Measurements from ENCODE around the gene DSPP.
A peak's percentile ranks its signal among the peaks of the same experiment; 100 is the strongest.

The DSPP gene

GRCh38 chr4:87632469-87632868 is 24.1 kb downstream of the DSPP start:
- Histone ChIP-seq H3K36me3 (ENCODE audit: insufficient read depth, low read length) (no peaks in the 10 kb centered on the region), H3K4me3 (ENCODE audit: low read length) (no peak overlapping the region), H3K4me2 (ENCODE audit: low read length) (no peak overlapping the region), H3K4me1 (ENCODE audit: control insufficient read depth, insufficient read depth, low read length) (no peaks in the 10 kb centered on the region), H3K27me3 (ENCODE audit: control insufficient read depth, insufficient read depth, low read length) (no peaks in the 10 kb centered on the region), H3K9me3 (replicated peaks; ENCODE audit: low read length) (no peaks in the 10 kb centered on the region), H3K9ac (ENCODE audit: low read depth, low read length) (no peak overlapping the region)

- Histone ChIP-seq H3K9me3 (replicated peaks; ENCODE audit: low read length) (no peaks in the 10 kb centered on the region), H3K36me3 (ENCODE audit: insufficient read depth, low read length) (no peaks in the 10 kb centered on the region), H3K4me3 (ENCODE audit: low read length) (no peak overlapping the region), H3K9ac (ENCODE audit: low read depth, low read length) (no peak overlapping the region), H3K4me2 (ENCODE audit: low read length) (no peak overlapping the region), H3K4me1 (ENCODE audit: control insufficient read depth, insufficient read depth, low read length) (no peaks in the 10 kb centered on the region), H3K27me3 (ENCODE audit: control insufficient read depth, insufficient read depth, low read length) (no peaks in the 10 kb centered on the region)
Measured at GRCh38 chr4:87633243-87633642, 24.9 kb downstream of the DSPP start.

GRCh38 chr4:87644286-87644685 is 36.0 kb downstream of the DSPP start:
- H3K36me3 ChIP-seq (ENCODE audit: insufficient read depth, low read length): no peaks in the 10 kb centered on the region
- H3K4me1 ChIP-seq (ENCODE audit: control insufficient read depth, insufficient read depth, low read length): no peaks in the 10 kb centered on the region
- no peaks in the 10 kb centered on the region for H3K27me3 ChIP-seq (ENCODE audit: control insufficient read depth, insufficient read depth, low read length)
- no peak overlapping the region for H3K9ac ChIP-seq (ENCODE audit: low read depth, low read length)
- no peaks in the 10 kb centered on the region for H3K9me3 ChIP-seq (replicated peaks; ENCODE audit: low read length)
- no peak overlapping the region for H3K4me2 ChIP-seq (ENCODE audit: low read length)
- H3K4me3 ChIP-seq (ENCODE audit: low read length): no peak overlapping the region

GRCh38 chr4:87649980-87650379 is 41.7 kb downstream of the DSPP start, which contains the start of gene DMP1:
Gene DMP1 (plus strand): TSS chr4:87650280. CDS start chr4:87656493, 6,213 bp downstream.
- no peak within 1 kb of the TSS for H3K4me3 ChIP-seq (ENCODE audit: low read length)
- no peaks in the 10 kb centered on the region for H3K27me3 ChIP-seq (ENCODE audit: control insufficient read depth, insufficient read depth, low read length)
- H3K4me2 ChIP-seq (ENCODE audit: low read length): no peak within 1 kb of the TSS
- H3K9me3 ChIP-seq (replicated peaks; ENCODE audit: low read length): no peaks in the 10 kb centered on the region
- H3K4me1 ChIP-seq (ENCODE audit: control insufficient read depth, insufficient read depth, low read length): no peaks in the 10 kb centered on the region
- no peak within 1 kb of the TSS for H3K9ac ChIP-seq (ENCODE audit: low read depth, low read length)
- H3K36me3 ChIP-seq (ENCODE audit: insufficient read depth, low read length): no peaks in the 10 kb centered on the region

- no peak overlapping the region for H3K9ac ChIP-seq (ENCODE audit: low read depth, low read length)
- H3K4me2 ChIP-seq (ENCODE audit: low read length): no peak overlapping the region
- H3K27me3 ChIP-seq (ENCODE audit: control insufficient read depth, insufficient read depth, low read length): no peaks in the 10 kb centered on the region
- H3K4me1 ChIP-seq (ENCODE audit: control insufficient read depth, insufficient read depth, low read length): no peaks in the 10 kb centered on the region
- H3K36me3 ChIP-seq (ENCODE audit: insufficient read depth, low read length): no peaks in the 10 kb centered on the region
- no peak overlapping the region for H3K4me3 ChIP-seq (ENCODE audit: low read length)
- H3K9me3 ChIP-seq (replicated peaks; ENCODE audit: low read length): no peaks in the 10 kb centered on the region
Measured at GRCh38 chr4:87650938-87651337, 42.6 kb downstream of the DSPP start.

GRCh38 chr4:87651941-87652340 is 43.6 kb downstream of the DSPP start:
- no peak overlapping the region for H3K4me2 ChIP-seq (ENCODE audit: low read length)
- H3K9ac ChIP-seq (ENCODE audit: low read depth, low read length): no peak overlapping the region
- no peaks in the 10 kb centered on the region for H3K9me3 ChIP-seq (replicated peaks; ENCODE audit: low read length)
- no peak overlapping the region for H3K4me3 ChIP-seq (ENCODE audit: low read length)
- H3K27me3 ChIP-seq (ENCODE audit: control insufficient read depth, insufficient read depth, low read length): no peaks in the 10 kb centered on the region
- H3K4me1 ChIP-seq (ENCODE audit: control insufficient read depth, insufficient read depth, low read length): no peaks in the 10 kb centered on the region
- H3K36me3 ChIP-seq (ENCODE audit: insufficient read depth, low read length): no peaks in the 10 kb centered on the region

GRCh38 chr4:87654487-87655044 is 46.2 kb downstream of the DSPP start:
- Histone ChIP-seq H3K9ac (ENCODE audit: low read depth, low read length) (no peak overlapping the region), H3K4me1 (ENCODE audit: control insufficient read depth, insufficient read depth, low read length) (peaks cover 25% of the 10 kb centered on the region), H3K9me3 (replicated peaks; ENCODE audit: low read length) (no peaks in the 10 kb centered on the region), H3K4me2 (ENCODE audit: low read length) (no peak overlapping the region), H3K36me3 (ENCODE audit: insufficient read depth, low read length) (no peaks in the 10 kb centered on the region), H3K27me3 (ENCODE audit: control insufficient read depth, insufficient read depth, low read length) (no peaks in the 10 kb centered on the region), H3K4me3 (ENCODE audit: low read length) (no peak overlapping the region)

- H3K4me2 ChIP-seq (ENCODE audit: low read length): no peak overlapping the region
- no peaks in the 10 kb centered on the region for H3K9me3 ChIP-seq (replicated peaks; ENCODE audit: low read length)
- H3K4me1 ChIP-seq (ENCODE audit: control insufficient read depth, insufficient read depth, low read length): peaks cover 29% of the 10 kb centered on the region
- H3K4me3 ChIP-seq (ENCODE audit: low read length): no peak overlapping the region
- H3K36me3 ChIP-seq (ENCODE audit: insufficient read depth, low read length): no peaks in the 10 kb centered on the region
- no peaks in the 10 kb centered on the region for H3K27me3 ChIP-seq (ENCODE audit: control insufficient read depth, insufficient read depth, low read length)
- no peak overlapping the region for H3K9ac ChIP-seq (ENCODE audit: low read depth, low read length)
Measured at GRCh38 chr4:87657525-87657924, 49.2 kb downstream of the DSPP start.

GRCh38 chr4:87659247-87659931 is 51.1 kb downstream of the DSPP start:
- Histone ChIP-seq H3K9ac (ENCODE audit: low read depth, low read length) (no peak overlapping the region), H3K27me3 (ENCODE audit: control insufficient read depth, insufficient read depth, low read length) (no peaks in the 10 kb centered on the region), H3K36me3 (ENCODE audit: insufficient read depth, low read length) (no peaks in the 10 kb centered on the region), H3K9me3 (replicated peaks; ENCODE audit: low read length) (no peaks in the 10 kb centered on the region), H3K4me1 (ENCODE audit: control insufficient read depth, insufficient read depth, low read length) (peaks cover 29% of the 10 kb centered on the region), H3K4me3 (ENCODE audit: low read length) (no peak overlapping the region), H3K4me2 (ENCODE audit: low read length) (peak overlapping the region; percentile 44)

- Histone ChIP-seq H3K4me2 (ENCODE audit: low read length) (no peak overlapping the region), H3K9ac (ENCODE audit: low read depth, low read length) (no peak overlapping the region), H3K4me3 (ENCODE audit: low read length) (no peak overlapping the region), H3K36me3 (ENCODE audit: insufficient read depth, low read length) (no peaks in the 10 kb centered on the region), H3K4me1 (ENCODE audit: control insufficient read depth, insufficient read depth, low read length) (peaks cover 21% of the 10 kb centered on the region), H3K9me3 (replicated peaks; ENCODE audit: low read length) (no peaks in the 10 kb centered on the region), H3K27me3 (ENCODE audit: control insufficient read depth, insufficient read depth, low read length) (no peaks in the 10 kb centered on the region)
Measured at GRCh38 chr4:87662871-87663270, 54.5 kb downstream of the DSPP start.
